MM.1S (cell line): ENCODE data around the gene PRR5.

ENCODE experiments used
- DNase-seq: peaks from one replicate; pipeline ENCODE4 v3.0.0-alpha.2; 2015
- H2AFZ ChIP-seq: fragments of 300-600 bp; sonication (generic); 2 replicates; pipeline ENCODE4 v1.6.0; 2016; ENCODE audit warnings: antibody characterized with exemption, low read length
- H3F3A ChIP-seq: fragments of 300-600 bp; sonication (generic); 2 replicates; pipeline ENCODE4 v1.6.1; 2016; ENCODE audit warnings: mild to moderate bottlenecking, antibody characterized with exemption, low read length, moderate library complexity, mixed read lengths; ENCODE audit not compliant: insufficient read depth
- H3K27ac ChIP-seq: fragments of 300-600 bp; sonication (generic); 2 replicates; pipeline ENCODE4 v1.5.1; 2016; ENCODE audit warnings: mild to moderate bottlenecking, low read length
- H3K27me3 ChIP-seq: fragments of 300-600 bp; sonication (generic); replicated peaks from 2 replicates; pipeline ENCODE4 v1.6.0; 2016; ENCODE audit warnings: low read length; ENCODE audit not compliant: insufficient read depth
- H3K36me3 ChIP-seq: fragments of 300-600 bp; sonication (generic); replicated peaks from 2 replicates; pipeline ENCODE4 v1.6.1; 2016; ENCODE audit warnings: mild to moderate bottlenecking, low read length, mixed read lengths; ENCODE audit not compliant: insufficient read depth
- H3K4me1 ChIP-seq: fragments of 300-600 bp; sonication (generic); 2 replicates; pipeline ENCODE4 v1.6.1; 2016; ENCODE audit warnings: low read length, mixed read lengths
- H3K4me2 ChIP-seq: fragments of 300-600 bp; sonication (generic); 2 replicates; pipeline ENCODE4 v1.6.0; 2016; ENCODE audit warnings: low read depth, low read length
- H3K4me3 ChIP-seq: fragments of 300-600 bp; sonication (generic); 2 replicates; pipeline ENCODE4 v1.5.1; 2016; ENCODE audit warnings: low read length, mixed read lengths
- H3K79me2 ChIP-seq: fragments of 300-600 bp; sonication (generic); 2 replicates; pipeline ENCODE4 v1.6.1; 2016; ENCODE audit warnings: mixed run types, low read length, mixed read lengths
- H3K9ac ChIP-seq: fragments of 300-600 bp; sonication (generic); 2 replicates; pipeline ENCODE4 v1.6.1; 2016; ENCODE audit warnings: low read length, mixed read lengths
- H3K9me2 ChIP-seq: fragments of 300-600 bp; sonication (generic); replicated peaks from 2 replicates; pipeline ENCODE4 v1.6.1; 2016; ENCODE audit warnings: mild to moderate bottlenecking, low read length, mixed read lengths; ENCODE audit not compliant: insufficient read depth
- H3K9me3 ChIP-seq: fragments of 300-600 bp; sonication (generic); replicated peaks from 2 replicates; pipeline ENCODE4 v1.6.1; 2016; ENCODE audit warnings: mild to moderate bottlenecking, low read length, mixed read lengths; ENCODE audit not compliant: insufficient read depth
- H4K20me1 ChIP-seq: fragments of 300-600 bp; sonication (generic); 2 replicates; pipeline ENCODE4 v1.6.1; 2016; ENCODE audit warnings: mild to moderate bottlenecking, low read length, moderate library complexity, mixed read lengths; ENCODE audit not compliant: insufficient read depth
- CTCF ChIP-seq: fragments of 300-600 bp; sonication (generic); IDR thresholded peaks from 2 replicates; pipeline ENCODE4 v1.5.1; 2016; ENCODE audit warnings: antibody characterized with exemption, low read length, mixed read lengths
- EZH2 ChIP-seq: fragments of 300-600 bp; sonication (generic); optimal IDR thresholded peaks from 2 replicates; pipeline ENCODE3; 2017; ENCODE audit warnings: low read depth, mild to moderate bottlenecking, antibody characterized with exemption, low read length, mixed read lengths
- EZH2phosphoT487 ChIP-seq: fragments of 300-600 bp; sonication (generic); IDR thresholded peaks from 2 replicates; pipeline ENCODE4 v1.6.1; 2018; ENCODE audit warnings: antibody characterized with exemption, low read length

The PRR5 gene

GRCh38 chr22:44780876-44781449 is 79.0 kb downstream of the PRR5 start:
- Histone ChIP-seq H2AFZ (no peak overlapping the region), H3K36me3 (no peaks in the 10 kb centered on the region), H3K4me2 (no peak overlapping the region), H3K27me3 (peaks cover 82% of the 10 kb centered on the region), H3K4me1 (no peaks in the 10 kb centered on the region), H3K9me3 (no peaks in the 10 kb centered on the region), H3K4me3 (no peak overlapping the region), H3K27ac (no peak overlapping the region), H3K79me2 (no peaks in the 10 kb centered on the region), H4K20me1 (no peaks in the 10 kb centered on the region), H3F3A (no peaks in the 10 kb centered on the region), H3K9me2 (no peaks in the 10 kb centered on the region), H3K9ac (no peak overlapping the region)
- no peak for DNase-seq
- no peak for TF ChIP-seq EZH2phosphoT487
- TF ChIP-seq CTCF: no peak
- no peak for TF ChIP-seq EZH2

- Histone ChIP-seq H3K4me1 (no peaks in the 10 kb centered on the region), H3K9me2 (no peaks in the 10 kb centered on the region), H3F3A (no peaks in the 10 kb centered on the region), H2AFZ (no peak overlapping the region), H3K27ac (no peak overlapping the region), H3K9ac (no peak overlapping the region), H3K79me2 (no peaks in the 10 kb centered on the region), H3K4me2 (no peak overlapping the region), H3K27me3 (peaks cover 83% of the 10 kb centered on the region), H3K36me3 (no peaks in the 10 kb centered on the region), H3K4me3 (no peak overlapping the region), H4K20me1 (no peaks in the 10 kb centered on the region), H3K9me3 (no peaks in the 10 kb centered on the region)
- TF ChIP-seq EZH2 (no peak), CTCF (no peak), EZH2phosphoT487 (no peak)
- no peak for DNase-seq
Observed at GRCh38 chr22:44782363-44782963, 80.5 kb downstream of the PRR5 start.

- no peak overlapping the region for H3K4me3 ChIP-seq
- no peaks in the 10 kb centered on the region for H3K36me3 ChIP-seq
- H3K9ac ChIP-seq: no peak overlapping the region
- H3K4me2 ChIP-seq: no peak overlapping the region
- H2AFZ ChIP-seq: no peak overlapping the region
- no peaks in the 10 kb centered on the region for H3K79me2 ChIP-seq
- no peaks in the 10 kb centered on the region for H3K9me2 ChIP-seq
- peaks cover 84% of the 10 kb centered on the region for H3K27me3 ChIP-seq
- no peak for TF ChIP-seq EZH2phosphoT487
- TF ChIP-seq EZH2: no peak
- H3K27ac ChIP-seq: no peak overlapping the region
- no peak for DNase-seq
- no peaks in the 10 kb centered on the region for H3K4me1 ChIP-seq
- H3K9me3 ChIP-seq: no peaks in the 10 kb centered on the region
- H4K20me1 ChIP-seq: no peaks in the 10 kb centered on the region
- no peaks in the 10 kb centered on the region for H3F3A ChIP-seq
Observed at GRCh38 chr22:44783091-44783490, 81.1 kb downstream of the PRR5 start.

GRCh38 chr22:44783581-44783980 is 81.6 kb downstream of the PRR5 start:
- TF ChIP-seq EZH2 (no peak), CTCF (no peak), EZH2phosphoT487 (no peak)
- H3K9me2 ChIP-seq: no peaks in the 10 kb centered on the region
- no peaks in the 10 kb centered on the region for H3K9me3 ChIP-seq
- H3K27me3 ChIP-seq: peaks cover 83% of the 10 kb centered on the region
- no peak overlapping the region for H3K9ac ChIP-seq
- H3K4me3 ChIP-seq: no peak overlapping the region
- H2AFZ ChIP-seq: no peak overlapping the region
- H3K4me1 ChIP-seq: no peaks in the 10 kb centered on the region
- no peak overlapping the region for H3K27ac ChIP-seq
- H3F3A ChIP-seq: no peaks in the 10 kb centered on the region
- H3K4me2 ChIP-seq: no peak overlapping the region
- no peaks in the 10 kb centered on the region for H3K36me3 ChIP-seq
- no peaks in the 10 kb centered on the region for H4K20me1 ChIP-seq
- no peak for DNase-seq
- no peaks in the 10 kb centered on the region for H3K79me2 ChIP-seq
